GM10248 (cell line): ENCODE measurements around the gene DCTN1.

Experiments
- CTCF ChIA-PET: fragments of 300-600 bp; sonication (Branson Sonifier 250); formaldehyde crosslinking; extraction: SDS; loops from one replicate; lab custom pipeline; 2021; ENCODE audit warnings: antibody characterized with exemption; lab: Yijun Ruan, JAX
- POLR2A ChIA-PET: fragments of 350-650 bp; sonication (Branson Sonifier 250); formaldehyde crosslinking; extraction: SDS; loops from one replicate; lab custom pipeline; 2020; ENCODE audit warnings: antibody characterized with exemption; lab: Yijun Ruan, JAX
- DNase-seq: peaks from one replicate; pipeline ENCODE4 v3.0.0; 2012; ENCODE audit errors: extremely low spot score
- TF ChIP-seq, protein P1 (sequence below): IDR thresholded peaks from 2 replicates; pipeline ENCODE4 v1.5.1; 2012; ENCODE audit warnings: mild to moderate bottlenecking, low read depth; ENCODE audit errors: extremely low read depth, missing control alignments, control extremely low read depth

The DCTN1 gene

DNA sequence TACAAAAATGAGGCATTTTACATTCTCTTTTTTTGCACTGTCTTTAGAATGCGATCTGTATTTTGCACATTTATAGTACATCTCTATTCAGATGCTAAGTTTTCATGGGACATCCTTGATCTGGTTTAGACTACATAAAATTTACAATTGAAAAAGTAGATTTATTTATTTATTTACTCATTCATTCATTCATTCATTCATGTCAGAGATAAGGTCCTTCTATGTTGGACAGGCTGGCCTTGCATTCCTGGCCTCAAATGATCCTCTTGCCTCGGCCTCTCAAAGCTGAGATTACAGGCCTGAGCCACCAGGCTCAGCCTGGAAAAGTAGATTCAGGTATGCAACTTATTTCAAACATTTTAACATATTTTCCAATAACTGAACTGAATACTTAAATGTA lies 16.0 kb upstream of the DCTN1 start:
- DNase-seq, result no peak
- ChIA-PET POLR2A (no interaction called here), CTCF (interaction anchor here (1.2 kb wide), 1 partner anchor 13 kb away, joined by 3 read pairs; no protein-coding TSS in a partner anchor)
- TF ChIP-seq, protein P1, sequence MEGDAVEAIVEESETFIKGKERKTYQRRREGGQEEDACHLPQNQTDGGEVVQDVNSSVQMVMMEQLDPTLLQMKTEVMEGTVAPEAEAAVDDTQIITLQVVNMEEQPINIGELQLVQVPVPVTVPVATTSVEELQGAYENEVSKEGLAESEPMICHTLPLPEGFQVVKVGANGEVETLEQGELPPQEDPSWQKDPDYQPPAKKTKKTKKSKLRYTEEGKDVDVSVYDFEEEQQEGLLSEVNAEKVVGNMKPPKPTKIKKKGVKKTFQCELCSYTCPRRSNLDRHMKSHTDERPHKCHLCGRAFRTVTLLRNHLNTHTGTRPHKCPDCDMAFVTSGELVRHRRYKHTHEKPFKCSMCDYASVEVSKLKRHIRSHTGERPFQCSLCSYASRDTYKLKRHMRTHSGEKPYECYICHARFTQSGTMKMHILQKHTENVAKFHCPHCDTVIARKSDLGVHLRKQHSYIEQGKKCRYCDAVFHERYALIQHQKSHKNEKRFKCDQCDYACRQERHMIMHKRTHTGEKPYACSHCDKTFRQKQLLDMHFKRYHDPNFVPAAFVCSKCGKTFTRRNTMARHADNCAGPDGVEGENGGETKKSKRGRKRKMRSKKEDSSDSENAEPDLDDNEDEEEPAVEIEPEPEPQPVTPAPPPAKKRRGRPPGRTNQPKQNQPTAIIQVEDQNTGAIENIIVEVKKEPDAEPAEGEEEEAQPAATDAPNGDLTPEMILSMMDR, result no peak

DNA sequence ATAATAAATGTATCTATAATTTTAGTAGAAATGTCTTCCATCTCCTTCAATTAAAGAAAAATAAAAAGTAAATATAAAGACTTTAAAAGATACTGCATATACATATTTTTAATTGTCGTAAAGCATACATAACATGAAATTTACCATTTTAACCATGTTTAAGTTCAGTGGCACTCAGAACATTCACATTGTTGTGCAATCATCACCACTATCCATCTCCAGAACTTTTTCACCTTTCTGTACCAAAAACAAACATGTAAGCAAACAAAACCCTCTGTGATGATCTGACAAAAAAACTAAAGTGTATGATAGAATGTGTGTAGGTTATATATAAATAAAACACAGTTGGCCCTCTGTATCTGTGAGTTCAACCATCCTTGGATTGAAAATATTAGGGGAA lies 13.4 kb upstream of the DCTN1 start:
- TF ChIP-seq, protein P1, result no peak
- ChIA-PET CTCF (interaction anchor here (1.6 to 6.1 kb wide), 2 partner anchors 16 to 58 kb away, joined by 6 to 32 read pairs; no protein-coding TSS in a partner anchor), POLR2A (no interaction called here)
- DNase-seq, result no peak

DNA sequence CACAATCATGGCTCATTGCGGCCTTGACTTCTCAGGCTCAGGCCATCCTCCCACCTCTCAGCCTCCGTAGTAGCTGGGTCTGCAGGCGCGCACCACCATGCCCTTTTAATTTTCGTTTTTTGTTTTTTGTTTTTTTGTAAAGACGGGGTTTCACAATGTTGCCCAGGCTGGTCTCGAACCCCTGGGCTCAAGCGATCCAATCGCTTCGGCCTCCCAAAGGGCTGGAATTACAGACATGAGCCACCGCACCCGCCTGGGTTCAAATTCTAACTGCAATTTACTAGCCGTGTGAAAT lies 12.3 kb upstream of the DCTN1 start:
- no peak for DNase-seq
- TF ChIP-seq, protein P1, result no peak
- CTCF ChIA-PET, result interaction anchor here (0.7 to 6.1 kb wide), 16 partner anchors 9 to 712 kb away, joined by 3 to 57 read pairs (median 6); partner anchors contain the start of genes DCTN1, INO80B and STAMBP
- POLR2A ChIA-PET, result no interaction called here

DNA sequence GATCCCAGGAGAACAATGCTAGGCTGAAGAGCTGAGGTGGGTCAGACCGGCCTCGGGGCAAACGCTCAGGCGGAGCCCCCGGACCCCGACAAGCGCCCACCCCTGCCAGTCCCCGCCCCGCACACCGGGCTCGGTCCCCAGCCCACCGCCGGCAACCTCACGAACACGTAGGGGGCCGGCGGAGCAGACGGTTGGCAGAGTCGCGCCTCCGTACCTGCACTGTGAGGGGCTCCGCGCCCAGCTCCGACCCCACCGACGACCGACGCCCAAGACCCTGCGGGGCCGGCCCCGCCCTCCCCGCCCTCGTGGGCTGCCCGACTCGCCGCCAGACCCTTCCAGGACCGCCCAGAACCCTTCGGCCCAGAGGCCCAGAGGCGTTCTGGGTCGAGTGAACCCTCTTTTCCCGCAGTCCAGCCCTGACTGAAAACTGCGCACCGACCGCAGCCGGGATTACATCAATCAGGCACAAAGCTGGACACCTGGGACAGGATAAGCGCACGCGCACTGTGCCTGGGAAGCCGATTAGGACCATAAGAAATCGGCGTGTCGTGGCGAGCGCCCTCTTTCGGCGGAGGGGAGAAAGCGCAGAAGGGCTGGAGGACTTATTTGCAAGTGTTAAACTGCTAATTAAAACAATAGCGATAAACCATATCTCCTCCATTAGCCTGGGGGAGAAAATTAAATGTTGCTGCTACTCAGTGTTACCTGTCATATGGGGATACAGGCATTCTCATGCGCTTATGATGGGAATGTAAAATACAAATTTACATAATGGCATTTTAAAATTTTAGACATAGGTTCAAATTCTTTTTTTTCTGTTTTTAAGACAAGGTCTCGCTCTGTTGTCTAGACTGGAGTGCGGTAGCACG lies 11.7 kb upstream of the DCTN1 start:
- POLR2A ChIA-PET, result no interaction called here

GRCh38 chr2:74391209-74391579 lies 11.1 kb upstream of the DCTN1 start:
- POLR2A ChIA-PET, result no interaction called here

More for the DNA sequence above, 11.7 kb upstream of the DCTN1 start:
- TF ChIP-seq, protein P1, result peak; percentile 95
- peak; percentile 94 for DNase-seq
- CTCF ChIA-PET, result interaction anchor here (0.5 to 6.1 kb wide), 35 partner anchors 9 to 712 kb away, joined by 3 to 57 read pairs (median 4); partner anchors contain the start of genes DCTN1, INO80B and STAMBP

GRCh38 chr2:74390606-74391005 lies 10.5 kb upstream of the DCTN1 start:
- TF ChIP-seq, protein P1, result no peak
- ChIA-PET POLR2A (interaction anchor here (0.5 kb wide), 1 partner anchor 278 kb away, joined by 7 read pairs; no protein-coding TSS in a partner anchor), CTCF (interaction anchor here (0.9 to 6.1 kb wide), 21 partner anchors 8 to 567 kb away, joined by 3 to 57 read pairs (median 5); partner anchors contain the start of genes DCTN1, INO80B and STAMBP)
- no peak for DNase-seq

More at GRCh38 chr2:74391209-74391579, 11.1 kb upstream of the DCTN1 start:
- CTCF ChIA-PET, result interaction anchor here (0.5 to 6.1 kb wide), 32 partner anchors 9 to 711 kb away, joined by 3 to 57 read pairs (median 4); partner anchors contain the start of genes DCTN1, INO80B and STAMBP
- DNase-seq, result no peak
- TF ChIP-seq, protein P1, result no peak
